PC-3 (cell line): ENCODE data around the gene PRR12. TPM values are rescaled to one million over a fixed set of nuclear protein-coding genes. Genes with fewer than 3 reads are reported as not detected.

ENCODE experiments used
- ATAC-seq: fragments of 200-7000 bp; cut with Tn5 transposase; 2 replicates; pipeline ENCODE4 v1.9.1; 2020; ENCODE audit warnings: mild to moderate bottlenecking, moderate library complexity
- BruUV-seq: library from RNA; stranded (reverse); fragments of 400-500 nt; replicated peaks from 2 replicates; lab custom pipeline; 2021; lab: Mats Ljungman, UMichigan
- CTCF ChIA-PET: fragments of 300-600 bp; sonication (Branson Sonifier 250); formaldehyde crosslinking; loops from one replicate; lab custom pipeline; 2022; ENCODE audit warnings: antibody characterized with exemption; lab: Charles Lee
- POLR2A ChIA-PET: fragments of 300-600 bp; sonication (Branson Sonifier 250); formaldehyde crosslinking; loops from one replicate; lab custom pipeline; 2022; ENCODE audit warnings: antibody characterized with exemption; ENCODE audit not compliant: unreplicated experiment; lab: Charles Lee
- DNase-seq: peaks from one replicate; pipeline ENCODE4 v3.0.0-alpha.2; 2015
- H2AFZ ChIP-seq: fragments of 300-600 bp; sonication (generic); 2 replicates; pipeline ENCODE4 v1.6.0; 2016; ENCODE audit warnings: antibody characterized with exemption, low read length
- H3F3A ChIP-seq: fragments of 300-600 bp; sonication (generic); one replicate; pipeline ENCODE4 v1.6.0; 2017; ENCODE audit warnings: antibody characterized with exemption, low read length, control low read depth, mild to moderate bottlenecking; ENCODE audit not compliant: unreplicated experiment
- H3K27ac ChIP-seq: fragments of 300-600 bp; sonication (generic); 2 replicates; pipeline ENCODE4 v1.5.1; 2016; ENCODE audit warnings: mild to moderate bottlenecking, low read length
- H3K27me3 ChIP-seq: fragments of 300-600 bp; sonication (generic); 2 replicates; pipeline ENCODE4 v1.6.1; 2016; ENCODE audit warnings: low read length, mixed read lengths
- H3K36me3 ChIP-seq: fragments of 300-600 bp; sonication (generic); 2 replicates; pipeline ENCODE4 v1.6.1; 2016; ENCODE audit warnings: low read depth, mixed run types, low read length, mixed read lengths
- H3K4me1 ChIP-seq: fragments of 300-600 bp; sonication (generic); 2 replicates; pipeline ENCODE4 v1.5.1; 2016; ENCODE audit warnings: low read length; ENCODE audit not compliant: insufficient read depth
- H3K4me2 ChIP-seq: fragments of 300-600 bp; sonication (generic); 2 replicates; pipeline ENCODE4 v1.6.0; 2016; ENCODE audit warnings: low read length
- H3K4me3 ChIP-seq: fragments of 300-600 bp; sonication (generic); 2 replicates; pipeline ENCODE4 v1.5.1; 2016; ENCODE audit warnings: mild to moderate bottlenecking, low read length, mixed read lengths
- H3K79me2 ChIP-seq: fragments of 300-600 bp; sonication (generic); 2 replicates; pipeline ENCODE4 v1.6.1; 2017; ENCODE audit warnings: low read length, mixed read lengths
- H3K9ac ChIP-seq: fragments of 300-600 bp; sonication (generic); 2 replicates; pipeline ENCODE4 v1.6.0; 2016; ENCODE audit warnings: mild to moderate bottlenecking, low read length
- H3K9me2 ChIP-seq: fragments of 300-600 bp; sonication (generic); replicated peaks from 2 replicates; pipeline ENCODE4 v1.6.1; 2016; ENCODE audit warnings: mixed run types, low read length, mixed read lengths
- H3K9me3 ChIP-seq: fragments of 300-600 bp; sonication (generic); 2 replicates; pipeline ENCODE4 v1.6.1; 2016; ENCODE audit warnings: low read length, mixed read lengths
- H4K20me1 ChIP-seq: fragments of 300-600 bp; sonication (generic); 2 replicates; pipeline ENCODE4 v1.6.1; 2016; ENCODE audit warnings: low read length, mixed read lengths
- CTCF ChIP-seq: fragments of 300-600 bp; sonication (generic); conservative IDR thresholded peaks from 2 replicates; pipeline ENCODE4 v1.5.1; 2017; ENCODE audit warnings: antibody characterized with exemption, low read depth, mild to moderate bottlenecking, low read length
- EZH2 ChIP-seq: fragments of 300-600 bp; sonication (generic); IDR thresholded peaks from one replicate; pipeline ENCODE4 v1.6.1; 2017; ENCODE audit warnings: antibody characterized with exemption, mild to moderate bottlenecking, low read length; ENCODE audit not compliant: unreplicated experiment
- EZH2phosphoT487 ChIP-seq: fragments of 300-600 bp; sonication (generic); IDR thresholded peaks from 2 replicates; pipeline ENCODE4 v1.6.1; 2018; ENCODE audit warnings: mild to moderate bottlenecking, antibody characterized with exemption, low read length, borderline replicate concordance
- intact Hi-C: fragments of 100-400 bp; cut with micrococcal nuclease; formaldehyde crosslinking; loops from 2 replicates; pipeline ENCODE4 v1.9.0; 2023
- total RNA-seq: library from RNA; depleted of rRNA; stranded (reverse); fragments of >200 nt; gene quantifications from 2 replicates; pipeline ENCODE4 v1.2.3, GENCODE V29; 2014

PRR12 gene
- total RNA-seq, 1 experiment from 2014 or later = 14.6 TPM

- H3K9me2 ChIP-seq = no peaks in the 10 kb centered on the region
- intact Hi-C loops = no loop called here
- ChIA-PET CTCF (no interaction called here), POLR2A (interaction anchor here (0.8 to 1.0 kb wide), 4 partner anchors 24 to 62 kb away, joined by 4 to 8 read pairs (median 5); partner anchors contain the start of genes NOSIP, PRMT1 and PRRG2)
- no peaks in the 10 kb centered on the region for H3K27me3 ChIP-seq
- H3K4me1 ChIP-seq = peaks cover 51% of the 10 kb centered on the region
- no peak for TF ChIP-seq EZH2
- TF ChIP-seq EZH2phosphoT487 = no peak
- peak overlapping the region; percentile 100 for H3K9ac ChIP-seq
- peak overlapping the region; percentile 96 for H3K4me2 ChIP-seq
- H3K9me3 ChIP-seq = no peaks in the 10 kb centered on the region
- TSS peak; percentile 4 for BruUV-seq
- H3K79me2 ChIP-seq = peaks cover 64% of the 10 kb centered on the region
- H3K36me3 ChIP-seq = peaks cover 11% of the 10 kb centered on the region; the same call in 1 of the 2 replicates
- no peak for ATAC-seq
- no peak for DNase-seq
- H3K4me3 ChIP-seq = peak overlapping the region; percentile 98
- H3K27ac ChIP-seq = peak overlapping the region; percentile 79
- H2AFZ ChIP-seq = peak overlapping the region; percentile 72
- peaks cover 3% of the 10 kb centered on the region for H3F3A ChIP-seq
- no peaks in the 10 kb centered on the region for H4K20me1 ChIP-seq
Observed at GRCh38 chr19:49642492-49643035, 51.6 kb downstream of the PRR12 start.

- Histone ChIP-seq H4K20me1 (no peaks in the 10 kb centered on the region), H2AFZ (no peak overlapping the region), H3K9me2 (no peaks in the 10 kb centered on the region), H3K27me3 (no peaks in the 10 kb centered on the region), H3K9ac (peak overlapping the region; percentile 100; the same call in 1 of the 2 replicates), H3K4me3 (peak overlapping the region; percentile 98), H3K27ac (no peak overlapping the region), H3K36me3 (peaks cover 11% of the 10 kb centered on the region; the same call in 1 of the 2 replicates), H3K4me2 (peak overlapping the region; percentile 96), H3K79me2 (peaks cover 70% of the 10 kb centered on the region), H3F3A (peaks cover 3% of the 10 kb centered on the region), H3K4me1 (peaks cover 42% of the 10 kb centered on the region), H3K9me3 (no peaks in the 10 kb centered on the region)
- intact Hi-C loops = no loop called here
- CTCF ChIA-PET = no interaction called here
- POLR2A ChIA-PET = no interaction called here
- no TSS peak for BruUV-seq
- DNase-seq (no peak), ATAC-seq (no peak)
- TF ChIP-seq EZH2 (no peak), EZH2phosphoT487 (no peak), CTCF (no peak)
Observed at GRCh38 chr19:49643466-49643865, 52.5 kb downstream of the PRR12 start.

GRCh38 chr19:49645592-49645991, 54.6 kb downstream of the PRR12 start:
- H2AFZ ChIP-seq = no peak overlapping the region
- DNase-seq (no peak), ATAC-seq (no peak)
- H3K4me3 ChIP-seq = no peak overlapping the region
- H3K79me2 ChIP-seq = peaks cover 84% of the 10 kb centered on the region
- ChIA-PET POLR2A (no interaction called here), CTCF (no interaction called here)
- H3K9me3 ChIP-seq = no peaks in the 10 kb centered on the region
- H3K9me2 ChIP-seq = no peaks in the 10 kb centered on the region
- H3K27ac ChIP-seq = no peak overlapping the region
- H4K20me1 ChIP-seq = no peaks in the 10 kb centered on the region
- intact Hi-C loops = no loop called here
- no peaks in the 10 kb centered on the region for H3K27me3 ChIP-seq
- no TSS peak for BruUV-seq
- no peak overlapping the region for H3K4me2 ChIP-seq
- H3K9ac ChIP-seq = no peak overlapping the region
- TF ChIP-seq EZH2 (no peak), CTCF (no peak), EZH2phosphoT487 (no peak)
- H3F3A ChIP-seq = peaks cover 3% of the 10 kb centered on the region
- H3K36me3 ChIP-seq = peaks cover 20% of the 10 kb centered on the region; the same call in 1 of the 2 replicates
- peaks cover 29% of the 10 kb centered on the region for H3K4me1 ChIP-seq
